ENCODE results near the gene RNF181.
A peak's percentile ranks its signal among the peaks of the same experiment; 100 is the strongest.

Gene RNF181

DNA sequence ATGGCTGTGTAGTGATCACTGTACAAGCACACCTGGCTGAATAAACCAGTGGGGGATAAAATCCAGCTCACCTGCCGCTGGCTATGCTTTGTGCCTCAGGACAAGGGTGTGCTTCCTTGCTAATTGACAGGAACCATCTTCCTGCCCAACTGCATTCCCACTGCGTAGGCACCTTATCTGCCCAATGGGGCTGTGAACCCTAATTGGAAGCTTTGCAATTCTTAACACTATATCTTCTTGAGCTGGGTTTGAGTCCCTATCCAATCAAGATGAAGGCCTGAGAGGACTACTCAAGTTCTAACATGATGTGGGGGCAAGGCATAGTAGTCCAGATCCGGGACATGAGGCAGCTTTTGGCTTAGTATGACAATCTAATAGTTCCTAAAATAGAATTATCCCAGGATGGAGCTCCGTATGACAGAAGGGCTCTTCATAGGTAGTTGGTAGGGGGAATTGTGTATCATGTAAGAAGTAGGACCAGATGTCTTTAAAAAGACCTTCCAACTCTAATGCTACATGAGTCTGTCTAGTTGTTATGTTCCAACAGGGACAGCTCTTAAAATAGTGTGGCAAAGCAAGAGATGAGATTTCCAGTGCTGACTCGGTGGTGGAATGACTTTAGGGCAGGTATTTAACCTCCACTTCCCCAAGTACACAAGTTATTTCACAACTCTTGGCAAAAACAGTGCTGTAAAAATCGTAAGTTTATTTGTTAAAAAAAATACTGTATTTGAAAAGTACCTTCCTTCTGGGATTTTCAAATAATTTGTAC lies 9.2 kb downstream of the RNF181 start:
- TF ChIP-seq MYC (IDR thresholded peaks at IDR 0.05; ENCODE audit: low read depth, low read length), result no peak
- TF ChIP-seq POLR2A (IDR thresholded peaks at IDR 0.05; ENCODE audit: extremely low read depth, insufficient read length), result no peak
- TF ChIP-seq, protein P1, sequence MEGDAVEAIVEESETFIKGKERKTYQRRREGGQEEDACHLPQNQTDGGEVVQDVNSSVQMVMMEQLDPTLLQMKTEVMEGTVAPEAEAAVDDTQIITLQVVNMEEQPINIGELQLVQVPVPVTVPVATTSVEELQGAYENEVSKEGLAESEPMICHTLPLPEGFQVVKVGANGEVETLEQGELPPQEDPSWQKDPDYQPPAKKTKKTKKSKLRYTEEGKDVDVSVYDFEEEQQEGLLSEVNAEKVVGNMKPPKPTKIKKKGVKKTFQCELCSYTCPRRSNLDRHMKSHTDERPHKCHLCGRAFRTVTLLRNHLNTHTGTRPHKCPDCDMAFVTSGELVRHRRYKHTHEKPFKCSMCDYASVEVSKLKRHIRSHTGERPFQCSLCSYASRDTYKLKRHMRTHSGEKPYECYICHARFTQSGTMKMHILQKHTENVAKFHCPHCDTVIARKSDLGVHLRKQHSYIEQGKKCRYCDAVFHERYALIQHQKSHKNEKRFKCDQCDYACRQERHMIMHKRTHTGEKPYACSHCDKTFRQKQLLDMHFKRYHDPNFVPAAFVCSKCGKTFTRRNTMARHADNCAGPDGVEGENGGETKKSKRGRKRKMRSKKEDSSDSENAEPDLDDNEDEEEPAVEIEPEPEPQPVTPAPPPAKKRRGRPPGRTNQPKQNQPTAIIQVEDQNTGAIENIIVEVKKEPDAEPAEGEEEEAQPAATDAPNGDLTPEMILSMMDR (IDR thresholded peaks at IDR 0.05; ENCODE audit: low read depth, low read length), result no peak
- TF ChIP-seq, protein P2, sequence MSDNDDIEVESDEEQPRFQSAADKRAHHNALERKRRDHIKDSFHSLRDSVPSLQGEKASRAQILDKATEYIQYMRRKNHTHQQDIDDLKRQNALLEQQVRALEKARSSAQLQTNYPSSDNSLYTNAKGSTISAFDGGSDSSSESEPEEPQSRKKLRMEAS (IDR thresholded peaks at IDR 0.05; ENCODE audit: low read depth, low read length), result no peak
- DNase-seq (ENCODE audit: low read depth), result no peak
- H3K4me3 ChIP-seq (ENCODE audit: low read depth, low read length), result no peak overlapping the region

DNA sequence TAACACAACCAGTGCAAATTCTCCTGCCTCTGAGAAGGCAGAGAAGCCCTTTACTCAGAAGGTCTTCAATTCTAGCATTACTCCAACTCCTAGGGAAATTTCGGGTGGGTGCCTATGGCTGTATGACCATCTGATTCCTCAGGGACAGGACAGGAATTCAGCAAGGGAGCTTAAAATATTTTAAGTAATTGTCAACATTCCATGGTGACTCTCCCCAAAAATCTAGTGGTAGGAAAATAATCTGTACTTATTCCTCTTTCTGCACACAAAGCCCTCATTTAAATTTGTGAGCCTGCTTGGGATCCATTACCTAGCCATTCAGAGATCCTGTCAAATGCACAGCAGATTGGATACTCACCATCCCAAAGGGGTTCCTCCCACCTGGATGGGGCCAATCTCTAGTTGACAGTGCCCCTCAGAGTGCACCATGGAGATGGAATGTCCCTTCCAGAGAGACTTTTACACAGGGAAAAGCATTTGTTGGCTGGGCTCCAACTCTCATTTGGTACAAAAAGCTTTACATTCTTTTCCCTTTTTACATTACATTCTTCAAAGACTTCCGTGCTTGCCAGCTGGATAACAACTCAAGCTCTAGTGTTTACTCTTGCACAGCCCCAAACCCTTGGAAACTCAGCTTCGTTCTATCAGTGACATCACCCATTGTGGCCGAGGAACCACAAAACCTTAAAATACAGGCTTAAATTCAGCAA lies 10.0 kb downstream of the RNF181 start:
- TF ChIP-seq, protein P1 (IDR thresholded peaks at IDR 0.05; ENCODE audit: low read depth, low read length), result no peak
- TF ChIP-seq POLR2A (IDR thresholded peaks at IDR 0.05; ENCODE audit: extremely low read depth, insufficient read length) (no peak), MYC (IDR thresholded peaks at IDR 0.05; ENCODE audit: low read depth, low read length) (no peak)
- TF ChIP-seq, protein P2 (IDR thresholded peaks at IDR 0.05; ENCODE audit: low read depth, low read length), result no peak
- H3K4me3 ChIP-seq (ENCODE audit: low read depth, low read length), result no peak overlapping the region
- no peak for DNase-seq (ENCODE audit: low read depth)

DNA sequence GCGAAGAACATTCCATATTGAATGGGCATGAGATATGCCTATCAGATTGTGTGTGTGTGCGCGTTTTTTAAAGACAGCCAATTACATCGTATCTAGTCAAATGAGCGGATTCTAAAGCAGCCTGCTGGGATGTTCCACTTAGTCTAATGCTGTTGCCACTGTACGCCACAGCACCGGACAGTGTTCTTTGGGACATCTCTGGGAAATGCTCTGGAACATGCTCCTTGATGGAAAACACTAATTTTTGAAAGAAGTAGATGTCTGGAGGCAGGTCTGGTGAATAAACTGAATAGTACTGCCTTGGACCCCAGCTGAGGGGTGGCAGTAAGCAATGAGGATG lies 10.5 kb downstream of the RNF181 start:
- TF ChIP-seq, protein P1 (IDR thresholded peaks at IDR 0.05; ENCODE audit: low read depth, low read length), result no peak
- TF ChIP-seq, protein P2 (IDR thresholded peaks at IDR 0.05; ENCODE audit: low read depth, low read length), result no peak
- TF ChIP-seq POLR2A (IDR thresholded peaks at IDR 0.05; ENCODE audit: extremely low read depth, insufficient read length), result no peak
- no peak for TF ChIP-seq MYC (IDR thresholded peaks at IDR 0.05; ENCODE audit: low read depth, low read length)
- no peak overlapping the region for H3K4me3 ChIP-seq (ENCODE audit: low read depth, low read length)
- no peak for DNase-seq (ENCODE audit: low read depth)

DNA sequence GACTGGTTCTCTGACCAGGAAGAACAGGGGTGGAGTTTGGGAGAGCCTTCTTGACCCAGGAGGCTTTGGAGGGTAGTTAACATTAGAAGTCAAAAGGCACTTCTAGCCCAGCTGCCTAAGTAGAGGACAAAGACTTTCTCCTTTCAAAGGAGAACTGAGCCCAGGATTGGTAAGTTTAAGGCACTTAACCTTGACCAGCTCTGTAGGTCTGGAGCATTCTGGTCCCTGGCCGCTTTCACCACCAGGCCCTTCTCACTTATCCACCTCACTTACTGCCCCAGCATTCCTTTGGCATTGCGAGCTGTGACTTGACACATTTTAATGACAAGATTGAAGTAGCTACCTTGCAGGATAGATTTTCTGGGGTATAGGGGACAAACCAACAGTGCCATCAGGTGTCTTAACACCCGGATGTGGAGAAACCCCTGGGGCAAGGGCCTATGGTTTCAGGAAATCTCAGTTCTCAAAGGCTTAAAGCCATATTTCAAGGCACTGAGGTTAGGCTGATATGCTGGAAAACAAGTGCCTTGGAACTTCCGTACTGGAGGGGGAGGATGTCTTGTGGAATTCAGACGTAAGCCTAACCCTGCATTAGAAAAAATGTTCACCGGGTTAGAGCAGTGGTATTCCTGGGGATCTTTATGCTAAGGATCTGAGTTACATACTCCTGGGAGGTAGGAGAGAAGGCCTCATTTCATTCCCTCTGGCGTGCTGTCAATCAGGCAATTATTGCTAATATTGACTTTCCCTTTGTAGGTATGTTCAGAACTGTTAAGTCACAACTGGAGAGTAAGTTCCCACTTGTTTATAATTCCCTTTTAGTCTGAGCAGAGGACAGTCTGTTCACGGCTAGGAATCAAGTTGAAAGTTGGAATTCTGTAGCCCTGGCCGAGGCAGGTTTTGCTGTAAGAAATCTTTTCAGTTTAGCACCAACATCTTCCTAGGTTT lies 12.0 kb downstream of the RNF181 start:
- no peak for DNase-seq (ENCODE audit: low read depth)
- H3K4me3 ChIP-seq (ENCODE audit: low read depth, low read length), result no peak overlapping the region
- TF ChIP-seq MYC (IDR thresholded peaks at IDR 0.05; ENCODE audit: low read depth, low read length) (no peak), POLR2A (IDR thresholded peaks at IDR 0.05; ENCODE audit: extremely low read depth, insufficient read length) (no peak)
- TF ChIP-seq, protein P1 (IDR thresholded peaks at IDR 0.05; ENCODE audit: low read depth, low read length), result no peak
- TF ChIP-seq, protein P2 (IDR thresholded peaks at IDR 0.05; ENCODE audit: low read depth, low read length), result no peak

DNA sequence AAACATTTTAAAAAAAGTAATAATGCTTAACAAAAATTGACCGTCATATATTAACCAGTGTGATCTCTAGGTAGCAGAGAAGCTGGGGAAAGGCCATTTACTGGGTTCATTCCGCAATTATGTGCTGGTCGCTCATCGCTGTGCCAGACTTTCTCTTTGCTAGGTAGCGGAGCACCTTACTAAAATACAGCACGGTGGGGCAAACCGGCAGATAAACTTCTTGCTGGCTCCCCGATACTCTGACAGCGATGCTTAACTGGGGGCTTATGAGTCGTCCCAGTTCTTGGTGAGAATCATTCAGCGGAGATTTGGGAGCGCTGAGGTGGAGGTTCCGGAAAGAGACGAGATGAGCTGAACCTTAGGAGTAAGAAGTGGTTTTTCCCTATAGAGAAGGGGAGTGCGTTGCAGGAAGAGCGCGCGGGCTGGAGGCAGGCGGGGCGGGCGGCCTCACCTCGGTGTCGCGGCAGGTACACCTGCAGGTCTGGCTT lies 15.7 kb downstream of the RNF181 start:
- H3K4me3 ChIP-seq (ENCODE audit: low read depth, low read length), result peak overlapping the region; percentile 92
- DNase-seq (ENCODE audit: low read depth), result no peak
- TF ChIP-seq POLR2A (IDR thresholded peaks at IDR 0.05; ENCODE audit: extremely low read depth, insufficient read length) (no peak), MYC (IDR thresholded peaks at IDR 0.05; ENCODE audit: low read depth, low read length) (no peak)
- TF ChIP-seq, protein P1 (IDR thresholded peaks at IDR 0.05; ENCODE audit: low read depth, low read length), result no peak
- TF ChIP-seq, protein P2 (IDR thresholded peaks at IDR 0.05; ENCODE audit: low read depth, low read length), result no peak

All from NB4 (cell line).